GM21576 (cell line): ENCODE results near the gene GINS2.

ENCODE experiments used
- ATAC-seq: cut with Tn5 transposase; IDR thresholded peaks from one replicate; pipeline ENCODE4 v1.9.1; 2021; ENCODE audit warnings: mild to moderate bottlenecking, moderate library complexity; ENCODE audit not compliant: unreplicated experiment

Gene GINS2

GRCh38 chr16:85641776-85642176 lies 47.0 kb downstream of the GINS2 start:
- ATAC-seq, result no peak

- ATAC-seq, result no peak
These were observed 47.4 kb downstream of the GINS2 start for GRCh38 chr16:85641305-85641704.

DNA sequence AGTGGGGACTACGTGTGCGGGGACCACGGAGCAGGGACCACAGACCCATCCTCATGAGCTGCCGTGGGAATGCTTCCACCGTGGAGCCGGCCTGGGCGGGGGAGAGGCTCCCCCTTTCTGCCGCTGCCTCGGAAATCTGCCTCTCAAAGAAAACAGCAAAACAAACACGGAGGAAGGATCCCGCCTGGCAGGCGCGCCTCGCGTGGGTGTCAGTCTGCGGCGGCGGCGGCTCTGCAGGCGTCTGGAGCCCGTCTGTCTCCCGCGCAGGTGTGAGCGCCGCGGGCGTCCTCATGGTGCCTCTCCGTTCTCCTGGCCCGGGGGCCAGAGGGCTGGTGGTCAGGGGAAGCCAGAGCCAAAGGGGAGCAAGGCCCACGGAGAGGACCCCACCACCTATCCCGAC lies 48.2 kb downstream of the GINS2 start:
- no peak for ATAC-seq

DNA sequence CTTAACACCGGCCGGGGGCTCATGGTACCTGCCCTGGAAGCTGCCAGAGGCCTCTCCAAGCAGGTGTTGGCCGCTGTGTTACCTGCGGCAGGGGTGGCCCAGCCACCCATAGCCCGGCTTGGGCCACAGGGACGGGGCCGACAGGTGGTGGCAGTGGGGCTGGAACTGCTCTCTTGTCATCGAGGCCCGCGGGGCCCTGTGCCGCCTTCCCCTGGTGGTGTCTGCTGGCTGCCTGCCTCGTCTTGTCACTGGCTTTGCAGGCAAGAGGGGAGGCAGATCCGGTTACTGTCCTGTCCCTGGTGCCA lies 48.5 kb downstream of the GINS2 start:
- no peak for ATAC-seq

DNA sequence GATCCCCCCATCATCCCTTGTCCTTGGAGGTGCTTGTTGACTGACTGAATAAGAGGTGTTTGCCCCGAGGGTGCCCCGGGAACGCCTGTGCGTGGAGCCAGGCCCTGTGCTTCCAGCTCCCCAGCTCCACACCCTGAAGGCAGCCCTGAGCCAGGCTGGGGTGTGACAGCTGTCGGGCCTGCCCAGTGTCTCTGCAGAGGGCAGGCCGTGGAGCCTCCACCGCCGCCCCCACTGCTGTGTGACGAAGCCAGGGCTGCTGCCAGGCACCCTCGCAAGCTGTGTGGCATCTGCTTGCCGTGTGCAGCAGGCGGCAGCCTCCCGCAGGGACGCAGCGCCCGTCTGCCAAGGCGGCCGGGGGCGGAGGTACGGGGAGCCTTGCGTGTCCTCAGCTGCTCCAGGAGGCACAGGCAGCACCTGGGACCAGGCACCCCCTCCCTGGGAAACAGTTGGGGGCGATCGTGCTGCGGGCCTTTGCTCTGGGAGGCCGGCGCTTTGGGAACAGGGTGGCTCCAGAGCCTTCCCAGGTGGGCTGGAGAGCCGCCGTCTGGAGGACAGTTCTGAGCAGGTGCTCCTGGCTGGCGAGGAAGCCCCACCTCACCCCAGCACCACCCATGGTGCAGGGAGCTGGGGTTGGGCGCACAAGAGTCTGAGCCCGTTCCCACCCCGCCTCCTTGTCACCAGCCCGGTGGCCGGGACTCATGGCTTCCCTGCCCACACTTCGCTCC lies 49.1 kb downstream of the GINS2 start:
- ATAC-seq, result no peak

DNA sequence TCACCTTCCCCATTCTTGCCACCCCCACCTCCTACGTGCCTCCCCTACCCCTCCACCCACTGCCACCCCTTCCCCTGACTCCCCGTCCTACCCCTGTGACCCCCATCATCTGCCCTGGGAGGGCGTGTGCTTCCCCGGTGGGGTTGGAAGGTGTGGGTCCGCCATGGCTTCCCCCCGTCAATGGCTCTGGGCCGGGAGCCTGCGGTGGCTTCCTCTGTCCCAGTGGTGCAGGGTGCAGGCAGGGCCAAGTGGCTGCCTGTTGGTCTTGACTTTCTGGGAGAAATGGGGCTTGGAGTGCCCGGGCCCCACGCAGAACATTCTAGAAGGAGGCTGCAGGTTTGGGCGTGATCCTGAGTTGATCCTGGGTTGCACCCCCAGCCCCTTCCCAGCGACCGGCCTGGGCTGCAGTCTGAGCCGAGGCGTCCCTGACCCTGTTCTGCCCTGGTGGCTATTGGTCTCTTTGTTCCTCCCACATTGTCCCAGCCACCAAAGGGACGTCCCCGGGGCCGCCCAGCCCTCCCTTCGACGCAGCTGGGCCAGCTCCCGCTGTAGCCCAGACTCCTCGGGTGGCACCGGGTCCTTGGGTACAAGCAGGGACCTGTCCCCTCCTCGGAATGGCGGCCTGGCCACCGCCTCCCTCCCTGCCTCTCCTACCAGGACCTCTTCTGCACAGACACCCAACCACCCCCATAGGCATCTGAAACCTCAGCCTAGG lies 49.9 kb downstream of the GINS2 start:
- no peak for ATAC-seq

GRCh38 chr16:85637808-85638647 lies 50.7 kb downstream of the GINS2 start:
- ATAC-seq, result no peak

- no peak for ATAC-seq
These were observed 51.5 kb downstream of the GINS2 start for GRCh38 chr16:85637061-85637807.

GRCh38 chr16:85636234-85636812 lies 52.4 kb downstream of the GINS2 start:
- no peak for ATAC-seq

DNA sequence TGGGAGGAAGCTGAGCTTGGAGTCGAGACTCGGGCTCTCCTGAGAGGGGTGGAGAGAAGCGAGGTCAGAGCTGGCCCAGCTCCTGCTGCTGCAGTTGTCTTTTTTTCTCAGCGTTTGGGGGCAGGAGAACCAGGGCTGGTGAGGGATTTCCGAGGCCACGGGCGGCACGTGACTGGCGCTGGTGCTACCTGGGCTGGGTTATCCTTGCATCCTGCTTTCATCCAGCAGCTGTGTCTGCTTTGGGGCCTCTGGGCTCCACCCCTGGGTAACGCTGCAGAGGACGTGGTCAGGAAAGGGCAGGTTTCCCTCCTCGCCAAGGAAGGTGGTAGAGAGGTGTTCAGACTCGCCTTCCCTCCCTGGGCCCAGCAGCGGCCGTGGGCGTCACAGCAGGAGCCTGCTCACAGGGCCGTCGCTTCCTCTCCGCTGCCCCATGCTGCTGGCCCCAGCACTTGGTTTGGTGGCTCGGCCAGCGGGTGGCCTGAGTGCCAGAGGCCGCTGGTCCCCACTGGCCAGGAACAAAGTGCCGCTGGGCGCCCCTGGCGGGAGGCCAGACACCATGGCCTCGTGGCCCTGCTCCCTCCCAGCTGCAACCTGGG lies 53.1 kb downstream of the GINS2 start:
- no peak for ATAC-seq

DNA sequence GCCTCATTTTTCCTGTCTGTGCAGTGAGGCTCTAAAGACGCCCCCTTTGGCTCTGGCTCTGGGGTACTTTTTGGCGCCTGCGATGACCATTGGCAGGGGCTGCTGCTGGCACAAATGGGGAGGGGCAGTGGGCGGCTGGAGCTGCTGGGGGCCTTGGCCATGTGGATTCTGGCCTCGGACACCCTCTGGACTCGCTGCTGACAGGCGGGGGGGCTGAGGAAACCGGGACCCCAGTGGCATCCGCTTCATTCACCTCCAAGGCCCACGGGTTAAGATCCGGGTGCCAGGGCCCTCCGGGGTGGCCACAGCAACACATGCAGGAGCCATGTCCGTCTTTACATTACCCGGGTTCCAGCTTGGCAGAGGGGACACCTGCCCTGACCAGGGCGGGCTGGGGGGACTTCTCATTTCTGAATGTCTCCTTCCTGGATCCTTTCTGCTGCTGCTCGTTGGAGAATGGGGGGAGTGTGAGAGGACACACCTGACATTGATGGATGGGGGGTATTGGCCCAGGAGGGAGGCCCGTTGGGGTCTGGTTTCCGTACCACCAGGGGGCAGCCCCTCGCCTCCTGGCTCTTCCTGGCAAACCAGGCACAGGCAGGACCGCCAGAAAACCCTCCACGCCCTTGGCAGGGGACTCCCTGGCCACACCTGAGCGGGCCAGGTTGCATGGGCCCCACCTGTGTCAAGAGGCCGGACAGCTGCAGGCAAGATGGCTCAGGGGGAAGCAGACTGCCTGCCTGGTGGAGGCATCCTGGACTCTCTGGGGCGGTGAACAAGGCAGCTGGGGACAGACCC lies 53.8 kb downstream of the GINS2 start:
- ATAC-seq, result no peak

GRCh38 chr16:85633888-85634287 lies 54.9 kb downstream of the GINS2 start:
- ATAC-seq, result no peak

GRCh38 chr16:85633438-85633743 lies 55.4 kb downstream of the GINS2 start:
- no peak for ATAC-seq

DNA sequence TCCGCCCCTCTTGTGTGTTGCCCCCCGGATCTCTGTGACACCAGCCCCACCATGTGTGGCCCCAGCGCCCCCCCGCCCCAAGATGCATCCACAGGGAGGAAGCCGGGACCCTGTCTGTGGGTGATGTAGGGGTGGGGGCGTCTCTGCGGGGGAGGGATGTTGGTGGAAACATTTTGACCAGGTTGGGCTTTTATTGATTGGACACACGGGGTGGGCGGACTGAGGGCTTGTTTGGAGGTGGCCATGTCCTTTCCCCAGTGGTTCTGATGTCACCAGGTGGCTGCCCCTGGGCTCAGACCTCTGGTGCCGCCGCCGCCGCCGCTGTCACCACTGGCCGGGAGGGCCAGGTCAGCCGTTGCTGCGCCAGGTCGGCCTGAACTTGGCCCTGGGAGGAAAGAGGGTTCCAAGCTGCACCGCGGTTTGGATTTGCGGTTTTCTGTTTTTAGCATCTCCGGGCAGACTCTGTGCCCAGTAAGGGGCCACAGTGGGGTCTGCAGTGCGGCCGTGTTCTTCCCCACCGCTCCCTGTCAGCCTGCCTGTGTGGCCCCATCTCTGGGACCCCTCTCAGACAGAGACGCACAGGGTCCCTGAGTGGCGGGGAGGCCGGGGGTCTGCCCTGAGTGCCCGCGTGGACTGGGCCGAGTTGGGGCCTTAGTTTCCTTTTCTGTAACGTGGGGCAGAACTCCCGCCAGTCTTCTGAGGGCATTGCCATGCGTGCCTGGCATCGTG lies 55.9 kb downstream of the GINS2 start:
- ATAC-seq, result no peak

GRCh38 chr16:85631802-85632393 lies 56.9 kb downstream of the GINS2 start:
- no peak for ATAC-seq

- ATAC-seq, result no peak
These were observed 57.5 kb downstream of the GINS2 start for GRCh38 chr16:85631230-85631629.

GRCh38 chr16:85629853-85630252 lies 58.9 kb downstream of the GINS2 start:
- no peak for ATAC-seq

DNA sequence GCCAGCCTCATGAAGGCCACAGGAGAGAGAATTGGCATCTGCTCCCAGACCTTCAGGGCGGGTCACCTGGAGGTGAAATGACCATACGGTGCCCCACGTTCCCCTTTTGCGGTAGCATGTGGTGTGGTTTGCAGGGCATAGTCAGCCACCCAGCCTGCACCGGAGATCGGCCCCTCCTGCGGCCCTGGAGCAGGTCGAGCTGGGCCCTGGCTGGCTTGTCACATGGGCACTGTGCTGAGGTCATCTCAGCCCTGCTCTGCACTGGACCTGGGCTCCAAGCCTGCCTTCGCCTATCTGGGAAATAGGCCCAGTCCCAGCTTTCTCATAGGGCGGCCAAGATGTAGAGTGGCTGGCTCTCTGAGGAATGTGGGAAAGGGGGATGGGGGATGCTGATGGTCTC lies 59.4 kb downstream of the GINS2 start:
- ATAC-seq, result no peak

DNA sequence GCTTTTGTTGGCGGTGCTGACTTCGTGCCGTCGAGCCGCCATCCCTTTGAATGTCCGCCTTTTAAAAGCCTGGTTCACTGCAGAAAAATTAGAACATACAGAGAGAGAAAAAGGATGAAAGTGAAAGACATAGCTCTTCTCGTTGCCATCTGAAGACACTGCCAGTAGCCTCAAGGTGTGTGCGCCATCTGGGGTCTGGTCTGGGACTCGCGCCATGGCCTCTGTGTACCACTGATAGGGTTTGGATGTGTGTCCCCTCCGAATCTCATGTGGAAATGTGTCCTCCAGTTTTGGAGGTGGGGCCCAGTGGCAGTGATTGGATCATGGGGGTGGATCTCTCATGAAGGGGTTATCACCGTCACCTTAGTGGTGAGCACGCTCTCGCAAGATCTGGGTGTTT lies 60.1 kb downstream of the GINS2 start:
- no peak for ATAC-seq
